WERI-Rb-1 (cell line): ENCODE results near the gene DENND2C.

Experiments
- DNase-seq: peaks from one replicate; pipeline ENCODE4 v3.0.0-alpha.2; 2020
- H3K27ac ChIP-seq: fragments of 250-450 bp; sonication (Bioruptor Pico); 2 replicates; pipeline ENCODE4 v1.5.1; 2020; ENCODE audit warnings: mild to moderate bottlenecking, moderate library complexity
- H3K27me3 ChIP-seq: fragments of 250-450 bp; sonication (Bioruptor Pico); 2 replicates; pipeline ENCODE4 v1.5.1; 2021; ENCODE audit warnings: mild to moderate bottlenecking, low read depth, moderate library complexity; ENCODE audit not compliant: insufficient read depth, severe bottlenecking
- H3K36me3 ChIP-seq: fragments of 250-450 bp; sonication (Bioruptor Pico); 2 replicates; pipeline ENCODE4 v1.5.1; 2020; ENCODE audit warnings: mild to moderate bottlenecking, moderate library complexity
- H3K4me3 ChIP-seq: 2 replicates; pipeline ENCODE4 v1.5.1; 2011; ENCODE audit warnings: low read depth, mild to moderate bottlenecking, control low read depth, low read length
- H3K9me3 ChIP-seq: fragments of 250-450 bp; sonication (Bioruptor Pico); 2 replicates; pipeline ENCODE4 v1.5.1; 2021; ENCODE audit warnings: mild to moderate bottlenecking, moderate library complexity; ENCODE audit not compliant: severe bottlenecking
- CTCF ChIP-seq: IDR thresholded peaks from 2 replicates; pipeline ENCODE4 v1.5.1; 2011; ENCODE audit warnings: low read depth, mild to moderate bottlenecking, control low read depth, inconsistent platforms, low read length

The DENND2C gene

GRCh38 chr1:114700036-114700600 is 30.3 kb upstream of the DENND2C start:
- H3K36me3 ChIP-seq: no peaks in the 10 kb centered on the region
- TF ChIP-seq CTCF: no peak
- no peak overlapping the region for H3K27ac ChIP-seq
- no peaks in the 10 kb centered on the region for H3K9me3 ChIP-seq
- no peaks in the 10 kb centered on the region for H3K27me3 ChIP-seq
- DNase-seq: no peak
- no peak overlapping the region for H3K4me3 ChIP-seq

- Histone ChIP-seq H3K9me3 (no peaks in the 10 kb centered on the region), H3K4me3 (no peak overlapping the region), H3K27ac (no peak overlapping the region), H3K27me3 (no peaks in the 10 kb centered on the region), H3K36me3 (no peaks in the 10 kb centered on the region)
- no peak for TF ChIP-seq CTCF
- no peak for DNase-seq
Measured at GRCh38 chr1:114696810-114697209, 27.0 kb upstream of the DENND2C start.

GRCh38 chr1:114695430-114696058 is 25.7 kb upstream of the DENND2C start, which contains the start of gene AMPD1:
TSS of gene AMPD1 (minus strand) at chr1:114695546. CDS start at chr1:114695471, 75 bp downstream.
- no peak for DNase-seq
- no peak within 1 kb of the TSS for H3K27ac ChIP-seq
- no peaks in the 10 kb centered on the region for H3K9me3 ChIP-seq
- H3K27me3 ChIP-seq: no peaks in the 10 kb centered on the region
- no peak within 1 kb of the TSS for H3K4me3 ChIP-seq
- no peaks in the 10 kb centered on the region for H3K36me3 ChIP-seq
- TF ChIP-seq CTCF: no peak

GRCh38 chr1:114694540-114695310 is 24.9 kb upstream of the DENND2C start:
- Histone ChIP-seq H3K36me3 (no peaks in the 10 kb centered on the region), H3K27me3 (no peaks in the 10 kb centered on the region), H3K4me3 (no peak overlapping the region), H3K9me3 (no peaks in the 10 kb centered on the region), H3K27ac (no peak overlapping the region)
- DNase-seq: no peak
- no peak for TF ChIP-seq CTCF

- H3K9me3 ChIP-seq: no peaks in the 10 kb centered on the region
- H3K27me3 ChIP-seq: no peaks in the 10 kb centered on the region
- H3K36me3 ChIP-seq: no peaks in the 10 kb centered on the region
- DNase-seq: no peak
- no peak overlapping the region for H3K27ac ChIP-seq
- no peak for TF ChIP-seq CTCF
- no peak overlapping the region for H3K4me3 ChIP-seq
Measured at GRCh38 chr1:114692947-114693346, 23.1 kb upstream of the DENND2C start.
